GM12878 (cell line): ENCODE results near the gene FAM228B. TPM values are rescaled to one million over a fixed set of nuclear protein-coding genes. Genes with fewer than 3 reads are reported as not detected.

Experiments used
- ATAC-seq: fragments of 200-7000 bp; cut with Tn5 transposase; 3 replicates; pipeline ENCODE4 v1.9.1; 2020; ENCODE audit warnings: mild to moderate bottlenecking, moderate library complexity
- BruUV-seq: library from RNA; stranded (reverse); fragments of 400-500 nt; replicated peaks from 2 replicates; lab custom pipeline; 2021; lab: Mats Ljungman, UMichigan
- CTCF ChIA-PET: fragments of 300-600 bp; sonication (Branson Sonifier 250); formaldehyde crosslinking; extraction: SDS; loops from one replicate; lab custom pipeline; 2021; ENCODE audit warnings: inconsistent platforms; lab: Yijun Ruan, JAX
- POLR2A ChIA-PET: fragments of 350-600 bp; formaldehyde crosslinking; extraction: SDS; loops from one replicate; lab custom pipeline; 2021; ENCODE audit warnings: inconsistent platforms; lab: Charles Lee
- RAD21 ChIA-PET: fragments of 300-600 bp; sonication (Branson Sonifier 250); formaldehyde crosslinking; loops from one replicate; lab custom pipeline; 2023; ENCODE audit warnings: antibody characterized with exemption; ENCODE audit not compliant: unreplicated experiment; lab: Charles Lee
- SMC1A ChIA-PET: fragments of 300-600 bp; sonication (Branson Sonifier 250); formaldehyde crosslinking; loops from one replicate; lab custom pipeline; 2023; ENCODE audit not compliant: unreplicated experiment, uncharacterized antibody; lab: Charles Lee
- DNase-seq: peaks from one replicate; pipeline ENCODE4 v3.0.0-alpha.2; 2011; ENCODE audit warnings: low read depth, low spot score
- FAIRE-seq: peaks from 3 replicates; lab custom pipeline; 2011; peaks lifted over from hg19 to GRCh38; lab: Jason Lieb, UNC
- H2AFZ ChIP-seq: 2 replicates; pipeline ENCODE4 v1.6.0; 2011; ENCODE audit warnings: low read depth, low read length, control low read depth; ENCODE audit not compliant: control insufficient read depth
- H3K27ac ChIP-seq: 2 replicates; pipeline ENCODE4 v1.5.1; 2011; ENCODE audit warnings: control low read depth; ENCODE audit not compliant: control insufficient read depth, insufficient read depth
- H3K27me3 ChIP-seq, 2 experiments: replicated peaks in 1 of 2; 2 replicates each; pipeline versions ENCODE4 v1.6.0 to v1.6.1; 2011; ENCODE audit warnings: low read length in 1 of 2; ENCODE audit not compliant: control insufficient read depth in 2 of 2, insufficient read depth in 2 of 2
- H3K36me3 ChIP-seq, 2 experiments: 2 replicates each; pipeline ENCODE4 v1.5.1; 2011; ENCODE audit warnings: low read length in 1 of 2; ENCODE audit not compliant: control insufficient read depth in 2 of 2, insufficient read depth in 2 of 2
- H3K4me1 ChIP-seq: 2 replicates; pipeline ENCODE4 v1.6.1; 2011; ENCODE audit warnings: mild to moderate bottlenecking, low read length, moderate library complexity, mixed read lengths; ENCODE audit not compliant: control insufficient read depth, insufficient read depth
- H3K4me2 ChIP-seq: 2 replicates; pipeline ENCODE4 v1.6.0; 2011; ENCODE audit warnings: control low read depth; ENCODE audit not compliant: control insufficient read depth, insufficient read depth
- H3K4me3 ChIP-seq: fragments of 200-600 bp; sonication (generic); 2 replicates; pipeline ENCODE4 v1.5.1; 2016
- H3K79me2 ChIP-seq: 2 replicates; pipeline ENCODE4 v1.6.0; 2011; ENCODE audit warnings: low read length; ENCODE audit not compliant: control insufficient read depth, insufficient read depth
- H3K9ac ChIP-seq: 2 replicates; pipeline ENCODE4 v1.8.0; 2011; ENCODE audit warnings: low read length, control low read depth, mixed read lengths; ENCODE audit not compliant: control insufficient read depth, insufficient read depth
- H3K9me3 ChIP-seq: replicated peaks from 3 replicates; pipeline ENCODE4 v1.5.1; 2011; ENCODE audit warnings: mild to moderate bottlenecking, low read length; ENCODE audit not compliant: control insufficient read depth, insufficient read depth
- H4K20me1 ChIP-seq: 2 replicates; pipeline ENCODE4 v1.6.0; 2011; ENCODE audit not compliant: control insufficient read depth, insufficient read depth
- CHD2 ChIP-seq: IDR thresholded peaks from 2 replicates; pipeline ENCODE4 v1.6.1; 2011; ENCODE audit warnings: low read depth, low read length, improper control_type of control experiment, borderline replicate concordance
- ETV6 ChIP-seq, 2 experiments: fragments of 450-650 bp in 1 of 2; IDR thresholded peaks in 1 of 2; conservative IDR thresholded peaks in 1 of 2; 2 replicates each; pipeline ENCODE4 v1.6.1; 2014; ENCODE audit warnings: antibody characterized with exemption in 1 of 2, borderline replicate concordance in 1 of 2, low read depth in 1 of 2, mild to moderate bottlenecking in 1 of 2, moderate library complexity in 1 of 2
- FOS ChIP-seq: IDR thresholded peaks from 3 replicates; pipeline ENCODE4 v1.6.1; 2011; ENCODE audit warnings: borderline replicate concordance; ENCODE audit not compliant: insufficient read length; ENCODE audit errors: extremely low read depth
- HCFC1 ChIP-seq: fragments of 150-350 bp; IDR thresholded peaks from 2 replicates; pipeline ENCODE4 v1.6.1; 2014; ENCODE audit warnings: low read length
- HDGF ChIP-seq: fragments of 450-650 bp; IDR thresholded peaks from 2 replicates; pipeline ENCODE4 v1.6.1; 2016; ENCODE audit warnings: antibody characterized with exemption
- IRF4 ChIP-seq: IDR thresholded peaks from 2 replicates; pipeline ENCODE4 v1.6.1; 2011; ENCODE audit warnings: low read depth, low read length
- JUND ChIP-seq: IDR thresholded peaks from 2 replicates; pipeline ENCODE4 v1.6.1; 2012; ENCODE audit warnings: low read depth, mild to moderate bottlenecking, low read length, improper control_type of control experiment, moderate library complexity
- KDM1A ChIP-seq: fragments of 200-600 bp; sonication (generic); IDR thresholded peaks from 2 replicates; pipeline ENCODE4 v1.6.1; 2016; ENCODE audit warnings: borderline replicate concordance
- MYC ChIP-seq: IDR thresholded peaks from 2 replicates; pipeline ENCODE4 v1.6.1; 2011; ENCODE audit warnings: mild to moderate bottlenecking, low read length, moderate library complexity, inconsistent platforms; ENCODE audit not compliant: insufficient read depth, insufficient replicate concordance, insufficient read length, severe bottlenecking
- NBN ChIP-seq: fragments of 450-650 bp; IDR thresholded peaks from 2 replicates; pipeline ENCODE4 v1.6.1; 2016
- POLR2AphosphoS5 ChIP-seq: IDR thresholded peaks from 2 replicates; pipeline ENCODE4 v1.6.1; 2011; ENCODE audit warnings: mild to moderate bottlenecking, low read length, inconsistent platforms
- SREBF2 ChIP-seq: IDR thresholded peaks from 2 replicates; pipeline ENCODE4 v1.6.1; 2012; ENCODE audit warnings: mild to moderate bottlenecking, low read length
- TARDBP ChIP-seq: IDR thresholded peaks from 2 replicates; pipeline ENCODE4 v1.6.1; 2016; ENCODE audit warnings: borderline replicate concordance
- ZBED1 ChIP-seq: IDR thresholded peaks from 2 replicates; pipeline ENCODE4 v1.6.1; 2016; ENCODE audit warnings: borderline replicate concordance
- WGBS: methylation state at CpG from one replicate; pipeline ENCODE4 v1.1.6; 2016; ENCODE audit warnings: low lambda C conversion rate; ENCODE audit not compliant: insufficient replicate concordance, insufficient coverage; ENCODE audit errors: missing lambda C conversion rate; 5-methylcytosine and 5-hydroxymethylcytosine counted together
- in situ Hi-C: fragments of 300-500 bp; cut with MboI; formaldehyde crosslinking; loops from 9 replicates; pipeline ENCODE4 v1.14.3; 2018; ENCODE audit warnings: mixed read lengths
- intact Hi-C: fragments of 100-400 bp; cut with micrococcal nuclease; formaldehyde crosslinking; loops from one replicate; pipeline ENCODE4 v1.14.2; 2022; ENCODE audit not compliant: unreplicated experiment
- polyA plus RNA-seq, 11 experiments: library from polyadenylated mRNA; depleted of rRNA in 4 of 11; unstranded in 6 of 11; stranded (reverse) in 5 of 11; fragments of >200 nt; fragmentation: Nextera tagmentation in 4 of 11; fragmentation: Illumina TruSeq in 1 of 11; extraction: Ambion mirVana in 4 of 11; extraction: Trizol in 1 of 11; gene quantifications; 1 replicate in 1 of 11; 2 replicates in 10 of 11; pipeline versions ENCODE4 v1.2.1 to v1.2.3, GENCODE V29; 2011 to 2016; ENCODE audit warnings: inconsistent platforms in 2 of 11, missing spikeins in 2 of 11, low read depth in 1 of 11
- total RNA-seq, 4 experiments: library from RNA; depleted of rRNA in 3 of 4; stranded (reverse); fragments of >200 nt in 3 of 4; fragmentation: Illumina TruSeq in 1 of 4; extraction: Trizol in 1 of 4; gene quantifications; 2 replicates each; pipeline versions ENCODE4 v1.2.1 to v1.2.3, GENCODE V29; 2013 to 2021
- TF ChIP-seq, protein P1 (sequence below): IDR thresholded peaks from 2 replicates; pipeline ENCODE4 v1.6.1; 2012; ENCODE audit warnings: low read depth, low read length, improper control_type of control experiment
- TF ChIP-seq, protein P2 (sequence below): fragments of 450-650 bp; IDR thresholded peaks from 2 replicates; pipeline ENCODE4 v1.6.1; 2017; ENCODE audit warnings: mild to moderate bottlenecking
- TF ChIP-seq, protein P3 (sequence below): IDR thresholded peaks from 2 replicates; pipeline ENCODE4 v1.6.1; 2011; ENCODE audit warnings: mild to moderate bottlenecking, low read depth, low read length, moderate library complexity; ENCODE audit not compliant: insufficient replicate concordance
- TF ChIP-seq, protein P4 (sequence below): IDR thresholded peaks from 2 replicates; pipeline ENCODE4 v1.6.1; 2011; ENCODE audit warnings: borderline replicate concordance, low read depth, mild to moderate bottlenecking, moderate library complexity, low read length; ENCODE audit not compliant: insufficient read depth, poor library complexity, severe bottlenecking
- TF ChIP-seq, protein P5 (sequence below): IDR thresholded peaks from 2 replicates; pipeline ENCODE4 v1.6.1; 2012; ENCODE audit warnings: low read length, inconsistent platforms

Gene FAM228B
- total and polyA plus RNA-seq, 10 of the 15 experiments (the other 5 are each of a cell fraction or from before 2014, with no cell fraction given), result 3.9 to 11.0 (median 7.5) TPM

DNA sequence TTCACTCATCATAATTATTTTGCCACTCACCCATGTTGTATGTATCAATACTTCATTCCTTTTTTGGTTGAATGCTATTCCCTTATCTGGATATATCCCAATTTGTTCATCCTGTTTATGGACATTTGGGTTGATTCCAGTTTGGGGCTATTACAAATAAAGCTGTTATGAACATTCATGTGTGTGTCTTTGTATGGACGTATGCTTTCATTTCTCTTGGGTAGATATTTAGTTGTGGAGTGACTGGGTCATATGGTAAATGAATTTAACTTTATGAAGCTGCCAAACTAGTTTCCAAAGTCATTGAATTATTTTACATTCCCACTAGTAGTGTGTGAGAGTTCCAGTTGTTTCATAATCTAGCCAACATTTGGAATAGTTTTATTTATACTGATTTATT is 2.7 kb downstream of the FAM228B start:
- DNase-seq, result no peak
- no peak overlapping the region for H3K4me3 ChIP-seq
- no peaks in the 10 kb centered on the region for H3K9me3 ChIP-seq
- H3K4me2 ChIP-seq, result no peak overlapping the region
- in situ Hi-C loops (no loop called here), intact Hi-C loops (no loop called here)
- H4K20me1 ChIP-seq, result no peaks in the 10 kb centered on the region
- no peak for FAIRE-seq
- no peak for ATAC-seq
- BruUV-seq, result no TSS peak
- no peak overlapping the region for H3K27ac ChIP-seq
- H3K9ac ChIP-seq, result no peak overlapping the region
- peaks cover 9% of the 10 kb centered on the region for H3K79me2 ChIP-seq
- no peak for TF ChIP-seq JUND
- no peak for TF ChIP-seq ZBED1
- no peak for TF ChIP-seq KDM1A
- no peak for TF ChIP-seq POLR2AphosphoS5
- TF ChIP-seq IRF4, result no peak
- TF ChIP-seq, protein P1, sequence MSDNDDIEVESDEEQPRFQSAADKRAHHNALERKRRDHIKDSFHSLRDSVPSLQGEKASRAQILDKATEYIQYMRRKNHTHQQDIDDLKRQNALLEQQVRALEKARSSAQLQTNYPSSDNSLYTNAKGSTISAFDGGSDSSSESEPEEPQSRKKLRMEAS, result no peak
- no peak for TF ChIP-seq MYC
- TF ChIP-seq TARDBP, result no peak
- TF ChIP-seq, protein P2, sequence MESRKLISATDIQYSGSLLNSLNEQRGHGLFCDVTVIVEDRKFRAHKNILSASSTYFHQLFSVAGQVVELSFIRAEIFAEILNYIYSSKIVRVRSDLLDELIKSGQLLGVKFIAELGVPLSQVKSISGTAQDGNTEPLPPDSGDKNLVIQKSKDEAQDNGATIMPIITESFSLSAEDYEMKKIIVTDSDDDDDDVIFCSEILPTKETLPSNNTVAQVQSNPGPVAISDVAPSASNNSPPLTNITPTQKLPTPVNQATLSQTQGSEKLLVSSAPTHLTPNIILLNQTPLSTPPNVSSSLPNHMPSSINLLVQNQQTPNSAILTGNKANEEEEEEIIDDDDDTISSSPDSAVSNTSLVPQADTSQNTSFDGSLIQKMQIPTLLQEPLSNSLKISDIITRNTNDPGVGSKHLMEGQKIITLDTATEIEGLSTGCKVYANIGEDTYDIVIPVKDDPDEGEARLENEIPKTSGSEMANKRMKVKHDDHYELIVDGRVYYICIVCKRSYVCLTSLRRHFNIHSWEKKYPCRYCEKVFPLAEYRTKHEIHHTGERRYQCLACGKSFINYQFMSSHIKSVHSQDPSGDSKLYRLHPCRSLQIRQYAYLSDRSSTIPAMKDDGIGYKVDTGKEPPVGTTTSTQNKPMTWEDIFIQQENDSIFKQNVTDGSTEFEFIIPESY, result no peak
- TF ChIP-seq HDGF, result no peak
- TF ChIP-seq, protein P3, sequence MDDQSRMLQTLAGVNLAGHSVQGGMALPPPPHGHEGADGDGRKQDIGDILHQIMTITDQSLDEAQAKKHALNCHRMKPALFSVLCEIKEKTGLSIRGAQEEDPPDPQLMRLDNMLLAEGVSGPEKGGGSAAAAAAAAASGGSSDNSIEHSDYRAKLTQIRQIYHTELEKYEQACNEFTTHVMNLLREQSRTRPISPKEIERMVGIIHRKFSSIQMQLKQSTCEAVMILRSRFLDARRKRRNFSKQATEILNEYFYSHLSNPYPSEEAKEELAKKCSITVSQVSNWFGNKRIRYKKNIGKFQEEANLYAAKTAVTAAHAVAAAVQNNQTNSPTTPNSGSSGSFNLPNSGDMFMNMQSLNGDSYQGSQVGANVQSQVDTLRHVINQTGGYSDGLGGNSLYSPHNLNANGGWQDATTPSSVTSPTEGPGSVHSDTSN, result no peak
- TF ChIP-seq ETV6 (conservative IDR thresholded peaks at IDR 0.05 in 1 of 2, IDR thresholded peaks at IDR 0.05 in 1 of 2; ENCODE audit: borderline replicate concordance in 1 of 2, low read depth in 1 of 2), result no peak
- no peak for TF ChIP-seq FOS
- no peak for TF ChIP-seq HCFC1
- TF ChIP-seq CHD2, result no peak
- TF ChIP-seq, protein P4, sequence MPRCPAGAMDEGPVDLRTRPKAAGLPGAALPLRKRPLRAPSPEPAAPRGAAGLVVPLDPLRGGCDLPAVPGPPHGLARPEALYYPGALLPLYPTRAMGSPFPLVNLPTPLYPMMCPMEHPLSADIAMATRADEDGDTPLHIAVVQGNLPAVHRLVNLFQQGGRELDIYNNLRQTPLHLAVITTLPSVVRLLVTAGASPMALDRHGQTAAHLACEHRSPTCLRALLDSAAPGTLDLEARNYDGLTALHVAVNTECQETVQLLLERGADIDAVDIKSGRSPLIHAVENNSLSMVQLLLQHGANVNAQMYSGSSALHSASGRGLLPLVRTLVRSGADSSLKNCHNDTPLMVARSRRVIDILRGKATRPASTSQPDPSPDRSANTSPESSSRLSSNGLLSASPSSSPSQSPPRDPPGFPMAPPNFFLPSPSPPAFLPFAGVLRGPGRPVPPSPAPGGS, result no peak
- TF ChIP-seq NBN, result no peak
- no peak for TF ChIP-seq SREBF2
- TF ChIP-seq, protein P5, sequence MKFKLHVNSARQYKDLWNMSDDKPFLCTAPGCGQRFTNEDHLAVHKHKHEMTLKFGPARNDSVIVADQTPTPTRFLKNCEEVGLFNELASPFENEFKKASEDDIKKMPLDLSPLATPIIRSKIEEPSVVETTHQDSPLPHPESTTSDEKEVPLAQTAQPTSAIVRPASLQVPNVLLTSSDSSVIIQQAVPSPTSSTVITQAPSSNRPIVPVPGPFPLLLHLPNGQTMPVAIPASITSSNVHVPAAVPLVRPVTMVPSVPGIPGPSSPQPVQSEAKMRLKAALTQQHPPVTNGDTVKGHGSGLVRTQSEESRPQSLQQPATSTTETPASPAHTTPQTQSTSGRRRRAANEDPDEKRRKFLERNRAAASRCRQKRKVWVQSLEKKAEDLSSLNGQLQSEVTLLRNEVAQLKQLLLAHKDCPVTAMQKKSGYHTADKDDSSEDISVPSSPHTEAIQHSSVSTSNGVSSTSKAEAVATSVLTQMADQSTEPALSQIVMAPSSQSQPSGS, result no peak
- H3K27me3 ChIP-seq, result no peaks in the 10 kb centered on the region
- ChIA-PET CTCF (interaction anchor here (0.6 to 3.2 kb wide), 2 partner anchors 17 to 42 kb away, joined by 3 to 16 read pairs; partner anchors contain the start of gene TP53I3), RAD21 (no interaction called here), POLR2A (no interaction called here), SMC1A (interaction anchor here (0.5 to 0.7 kb wide), 3 partner anchors 91 to 561 kb away, joined by 3 read pairs; no protein-coding TSS in a partner anchor)
- no peaks in the 10 kb centered on the region for H3K36me3 ChIP-seq
- WGBS, result 45% methylated on average over 1 of the region's 1 CpG
- H2AFZ ChIP-seq, result no peak overlapping the region
- no peaks in the 10 kb centered on the region for H3K4me1 ChIP-seq
